HEK293T (cell line): ENCODE results near the gene ACVR2A.

ENCODE experiments used
- NFRKB ChIP-seq: fragments of 450-650 bp; IDR thresholded peaks from 2 replicates; pipeline ENCODE4 v1.6.1; 2016; ENCODE audit warnings: mild to moderate bottlenecking, moderate library complexity
- SP1 ChIP-seq: fragments of 450-650 bp; IDR thresholded peaks from 2 replicates; pipeline ENCODE4 v1.6.1; 2017
- SUZ12 ChIP-seq: fragments of 450-650 bp; IDR thresholded peaks from 2 replicates; pipeline ENCODE4 v1.6.1; 2016; ENCODE audit warnings: mild to moderate bottlenecking
- ZNF384 ChIP-seq: fragments of 450-650 bp; IDR thresholded peaks from 2 replicates; pipeline ENCODE4 v1.6.1; 2016

DNA sequence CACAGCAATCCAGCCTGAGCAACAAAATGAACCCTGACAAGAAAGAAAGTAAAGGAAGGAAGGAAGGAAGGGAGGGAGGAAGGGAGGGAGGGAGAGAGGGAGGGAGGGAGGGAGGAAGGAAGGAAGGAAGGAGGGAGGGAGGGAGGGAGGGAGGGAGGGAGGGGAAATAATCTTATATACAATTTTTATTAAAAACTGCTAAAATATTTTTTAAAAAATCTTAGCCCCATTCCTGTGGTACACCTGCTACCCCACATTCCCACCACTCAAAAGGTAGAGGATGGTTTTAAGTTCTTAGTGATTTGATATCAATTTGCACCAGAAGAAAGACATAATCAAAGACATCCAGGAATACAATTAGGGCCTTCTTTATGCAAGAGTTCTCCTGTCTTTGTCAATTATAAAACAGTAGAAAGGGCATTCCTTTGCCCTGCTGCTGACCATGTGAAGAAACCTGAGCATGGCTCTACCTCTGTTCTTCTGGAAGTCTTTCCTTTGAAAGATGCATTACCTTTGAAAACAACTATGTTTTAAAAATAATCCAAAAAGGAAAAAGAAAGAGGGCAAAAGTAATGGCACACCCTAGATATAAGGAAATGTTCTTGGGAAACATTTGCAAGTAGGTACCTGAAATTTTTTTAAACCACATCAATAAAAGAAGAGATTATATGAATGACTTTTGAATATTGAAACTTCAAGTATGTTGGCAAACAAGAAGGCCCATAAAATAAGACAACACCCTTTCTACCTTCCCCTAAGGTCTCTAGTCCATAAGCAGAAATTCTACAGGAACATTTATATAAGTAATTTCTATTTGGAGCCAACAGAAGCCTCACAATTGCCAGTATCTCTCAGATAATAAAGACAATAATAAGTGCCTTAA, 33.7 kb upstream of the ACVR2A start:
- TF ChIP-seq SUZ12 (no peak), ZNF384 (no peak), NFRKB (no peak), SP1 (no peak)
